Measurements from ENCODE around the gene TIGD4. TPM values are rescaled to one million over a fixed set of nuclear protein-coding genes. Genes with fewer than 3 reads are reported as not detected.
A peak's percentile ranks its signal among the peaks of the same experiment; 100 is the strongest.

The TIGD4 gene
- total and polyA plus RNA-seq, 4 donors, result 1.8 to 6.1 (median 3.2) TPM

DNA sequence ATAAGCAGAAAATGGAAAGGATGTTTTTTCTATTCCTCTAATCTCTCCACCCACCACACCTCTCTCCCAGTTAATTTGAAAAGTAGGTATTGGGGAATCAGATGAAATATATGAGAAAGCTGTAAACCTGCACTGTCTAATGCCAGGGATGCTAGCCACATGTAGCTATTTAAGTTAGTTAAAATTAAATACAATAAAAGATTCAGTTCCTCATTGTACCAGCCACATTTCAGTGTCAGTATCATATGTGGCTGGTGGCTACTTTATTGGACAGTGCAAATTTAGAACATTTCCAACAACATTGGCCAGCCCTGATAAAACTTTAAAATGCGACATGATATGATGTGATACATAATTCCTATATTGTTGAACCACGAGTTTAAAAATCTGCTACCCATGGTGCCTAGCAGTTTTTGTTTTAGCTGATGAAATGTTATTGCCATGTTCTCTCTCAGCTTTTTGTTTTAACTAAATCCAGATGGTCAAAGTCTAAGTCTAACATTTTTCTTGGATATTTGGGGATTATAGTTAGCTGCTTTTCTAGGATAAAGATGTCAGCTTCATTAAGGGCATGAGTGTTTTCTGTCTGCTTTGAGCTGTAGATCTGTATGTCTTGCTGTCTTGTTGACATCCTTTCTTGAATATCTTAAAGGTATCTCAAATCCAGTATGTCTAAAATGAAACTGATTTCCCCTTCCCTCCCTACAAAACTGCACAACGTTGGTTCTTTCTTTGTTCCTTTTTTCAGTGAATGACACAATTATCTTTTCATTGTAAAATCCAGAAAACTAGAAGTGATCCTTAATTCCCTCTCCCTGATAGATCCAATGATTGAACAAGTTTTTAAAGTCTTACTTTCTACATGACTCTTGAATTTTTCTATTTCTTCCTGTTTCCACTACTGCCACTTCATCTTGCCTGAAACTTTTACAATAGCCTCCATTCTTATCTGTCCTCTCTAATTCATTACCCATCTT, 6.4 kb upstream of the TIGD4 start:
- H3K27ac ChIP-seq (ENCODE audit: low read depth, low read length), result peak overlapping the region; percentile 1
- 17% methylated on average over 1 of the region's 3 CpGs for WGBS (ENCODE audit: insufficient coverage)
- H3K4me1 ChIP-seq (ENCODE audit: control insufficient read depth, insufficient read depth, low read length), result peaks cover 5% of the 10 kb centered on the region
- H3K36me3 ChIP-seq (ENCODE audit: control insufficient read depth, insufficient read depth, low read length), result no peaks in the 10 kb centered on the region
- H3K27me3 ChIP-seq (ENCODE audit: control insufficient read depth, insufficient read depth, low read length), result no peaks in the 10 kb centered on the region
- peak in 1 of 6 donors; percentile 9 for DNase-seq (ENCODE audit: low read depth in 4 of 6, low spot score in 6 of 6)
- no peak overlapping the region for H3K4me3 ChIP-seq (ENCODE audit: low read depth, low read length)
- no peaks in the 10 kb centered on the region for H3K9me3 ChIP-seq (ENCODE audit: control insufficient read depth, insufficient read depth, low read length)

DNA sequence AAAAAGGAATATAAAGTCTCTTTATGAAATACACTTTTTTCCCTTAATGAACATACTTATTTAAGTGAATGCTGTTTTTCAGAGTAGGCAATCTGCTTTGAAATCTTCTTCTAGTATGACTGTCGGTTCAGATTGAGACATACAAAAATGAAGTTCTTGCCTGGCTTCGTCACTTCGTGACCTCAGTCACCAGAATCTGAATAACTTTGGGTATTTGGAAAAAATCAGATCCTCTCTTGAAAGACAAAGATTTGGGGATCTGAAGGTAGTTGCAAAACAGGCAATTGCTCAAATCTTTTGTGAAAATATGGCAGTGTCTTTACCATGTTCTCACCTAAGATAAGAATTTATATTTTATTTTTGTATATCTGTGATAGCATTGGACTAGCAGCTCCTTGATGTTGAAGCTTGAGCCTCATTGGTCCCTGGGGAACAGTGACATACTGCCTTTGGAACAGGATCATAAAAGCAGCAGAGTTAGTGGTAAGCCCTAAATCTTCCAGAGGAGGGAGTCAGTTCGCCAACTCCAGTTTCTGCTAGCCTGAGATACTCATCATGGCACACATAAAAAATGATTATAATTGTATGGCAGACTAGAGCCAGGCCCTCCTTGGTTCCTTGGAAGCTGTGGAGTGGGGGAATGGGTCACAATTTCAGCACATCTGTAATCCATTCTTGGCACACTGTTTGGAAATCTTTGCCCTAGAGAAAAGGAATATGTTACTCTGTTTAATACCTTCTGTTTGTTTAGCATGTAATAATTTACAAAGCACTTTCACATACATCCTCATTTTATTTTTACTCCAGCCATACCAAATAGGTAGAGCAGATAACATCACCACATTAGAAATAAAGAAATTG, 5.2 kb upstream of the TIGD4 start:
- Histone ChIP-seq H3K4me1 (ENCODE audit: control insufficient read depth, insufficient read depth, low read length) (peaks cover 8% of the 10 kb centered on the region), H3K9me3 (ENCODE audit: control insufficient read depth, insufficient read depth, low read length) (no peaks in the 10 kb centered on the region), H3K36me3 (ENCODE audit: control insufficient read depth, insufficient read depth, low read length) (no peaks in the 10 kb centered on the region), H3K4me3 (ENCODE audit: low read depth, low read length) (no peak overlapping the region), H3K27ac (ENCODE audit: low read depth, low read length) (no peak overlapping the region), H3K27me3 (ENCODE audit: control insufficient read depth, insufficient read depth, low read length) (no peaks in the 10 kb centered on the region)
- DNase-seq (ENCODE audit: low read depth in 4 of 6, low spot score in 6 of 6), result peak in 1 of 6 donors; percentile 21
- 100% methylated on average over 2 of the region's 4 CpGs for whole genome bisulfite sequencing (ENCODE audit: insufficient coverage)

DNA sequence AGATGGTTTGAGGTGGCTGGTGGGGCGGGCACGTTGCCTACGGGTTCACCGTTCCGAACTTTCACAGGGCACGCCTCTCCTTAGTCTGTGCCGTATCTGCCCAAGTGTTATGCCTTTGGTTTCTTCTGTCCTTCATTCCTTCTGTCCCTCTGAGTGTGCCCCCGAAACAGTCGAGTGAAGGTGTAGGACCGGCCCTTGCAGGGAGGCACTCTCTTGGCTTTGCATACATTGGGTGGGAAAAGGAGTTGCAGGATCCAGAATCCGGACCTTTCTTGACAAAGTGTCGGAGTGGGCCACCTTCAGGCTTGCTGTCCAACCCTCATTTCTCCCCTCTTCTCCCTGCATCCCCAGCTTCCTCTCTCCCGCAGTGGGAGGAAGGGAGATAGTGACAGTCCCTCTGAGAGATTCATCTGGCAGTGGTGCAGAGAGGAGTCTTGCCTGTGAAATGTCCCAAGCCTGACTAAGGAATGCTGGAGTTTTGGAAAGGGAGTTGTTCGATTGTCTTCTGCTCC, 793 bp upstream of the TIGD4 start:
- no peak for DNase-seq (ENCODE audit: low read depth in 4 of 6, low spot score in 6 of 6)
- H3K4me3 ChIP-seq (ENCODE audit: low read depth, low read length), result peak overlapping the region; percentile 97
- H3K4me1 ChIP-seq (ENCODE audit: control insufficient read depth, insufficient read depth, low read length), result peaks cover 12% of the 10 kb centered on the region
- H3K36me3 ChIP-seq (ENCODE audit: control insufficient read depth, insufficient read depth, low read length), result no peaks in the 10 kb centered on the region
- no peaks in the 10 kb centered on the region for H3K27me3 ChIP-seq (ENCODE audit: control insufficient read depth, insufficient read depth, low read length)
- peak overlapping the region; percentile 97 for H3K27ac ChIP-seq (ENCODE audit: low read depth, low read length)
- WGBS (ENCODE audit: insufficient coverage), result 0% methylated on average over 7 of the region's 14 CpGs
- H3K9me3 ChIP-seq (ENCODE audit: control insufficient read depth, insufficient read depth, low read length), result no peaks in the 10 kb centered on the region

DNA sequence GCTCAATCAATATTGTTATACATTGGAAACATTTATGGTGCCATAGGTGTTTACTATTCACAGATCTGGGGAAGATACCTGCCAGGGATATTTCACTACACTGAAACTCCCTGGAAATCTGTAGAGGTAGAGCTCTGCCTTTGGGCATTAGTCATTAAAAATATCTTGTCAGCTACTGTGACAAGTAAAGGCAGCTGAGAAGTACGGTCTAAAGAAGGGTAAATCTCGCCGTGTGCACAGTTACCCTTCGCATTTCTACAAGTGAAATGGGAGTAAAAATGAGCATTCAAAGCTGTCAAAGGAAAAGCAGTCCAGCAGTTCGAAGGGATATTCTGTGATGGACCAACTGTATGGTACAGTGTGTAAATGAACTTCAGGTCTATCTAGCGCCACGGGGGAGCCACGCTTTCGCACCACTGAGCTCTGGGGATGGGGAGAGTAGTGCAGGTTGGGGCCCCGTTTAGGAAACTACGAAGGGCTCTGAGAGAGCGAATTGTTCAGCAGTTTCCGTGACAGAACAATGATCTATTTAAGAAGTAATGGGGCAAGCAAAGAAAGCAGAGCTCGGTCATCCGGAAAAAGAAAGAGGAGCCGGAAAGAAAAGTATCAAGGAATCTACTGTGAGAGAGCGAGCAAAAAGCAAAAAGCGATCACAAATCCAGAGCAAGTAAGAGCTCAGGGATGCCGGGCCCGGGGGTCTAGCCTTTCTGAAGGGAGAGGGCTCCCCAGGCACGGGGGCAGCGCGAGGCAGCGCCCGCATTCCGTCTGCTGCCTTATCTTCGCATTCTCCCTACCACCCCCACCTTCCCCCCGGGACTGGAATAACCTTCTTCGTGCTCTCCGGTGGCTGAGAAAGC, 646 bp downstream of the TIGD4 start:
- 0% methylated on average over 22 of the region's 30 CpGs for WGBS (ENCODE audit: insufficient coverage)
- Histone ChIP-seq H3K36me3 (ENCODE audit: control insufficient read depth, insufficient read depth, low read length) (no peaks in the 10 kb centered on the region), H3K4me3 (ENCODE audit: low read depth, low read length) (peak overlapping the region; percentile 97), H3K4me1 (ENCODE audit: control insufficient read depth, insufficient read depth, low read length) (peaks cover 12% of the 10 kb centered on the region), H3K9me3 (ENCODE audit: control insufficient read depth, insufficient read depth, low read length) (no peaks in the 10 kb centered on the region), H3K27ac (ENCODE audit: low read depth, low read length) (peak overlapping the region; percentile 97), H3K27me3 (ENCODE audit: control insufficient read depth, insufficient read depth, low read length) (no peaks in the 10 kb centered on the region)
- peak in 5 of 6 donors; percentile 13 to 77 (median 35) for DNase-seq (ENCODE audit: low read depth in 4 of 6, low spot score in 6 of 6)

DNA sequence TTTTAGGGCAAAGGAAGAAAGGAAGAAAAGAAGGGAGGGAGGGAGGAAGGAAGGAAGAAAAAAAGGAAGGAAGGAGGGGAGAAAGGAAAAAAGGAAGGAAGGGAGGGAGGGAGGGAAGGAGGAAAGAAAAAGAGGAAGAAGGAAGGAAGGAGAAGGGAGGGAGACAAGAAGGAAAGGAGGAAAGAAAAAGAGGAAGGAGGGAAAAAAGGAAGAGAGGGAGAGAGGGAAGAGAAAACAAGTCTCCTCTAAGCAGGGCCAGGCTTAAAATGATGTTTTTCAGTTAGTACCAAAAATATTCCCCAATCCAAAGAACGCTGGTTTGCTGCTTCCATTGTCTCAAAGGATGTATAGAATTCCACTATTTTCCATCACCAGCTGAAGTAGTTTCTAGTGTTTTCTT, 2.0 kb downstream of the TIGD4 start:
- DNase-seq (ENCODE audit: low read depth in 4 of 6, low spot score in 6 of 6), result no peak
- Histone ChIP-seq H3K4me1 (ENCODE audit: control insufficient read depth, insufficient read depth, low read length) (peaks cover 15% of the 10 kb centered on the region), H3K36me3 (ENCODE audit: control insufficient read depth, insufficient read depth, low read length) (no peaks in the 10 kb centered on the region), H3K27me3 (ENCODE audit: control insufficient read depth, insufficient read depth, low read length) (no peaks in the 10 kb centered on the region), H3K9me3 (ENCODE audit: control insufficient read depth, insufficient read depth, low read length) (no peaks in the 10 kb centered on the region), H3K27ac (ENCODE audit: low read depth, low read length) (no peak overlapping the region), H3K4me3 (ENCODE audit: low read depth, low read length) (no peak overlapping the region)
- WGBS (ENCODE audit: insufficient coverage), result no CpG with 5 or more reads among the region's 1 CpG

DNA sequence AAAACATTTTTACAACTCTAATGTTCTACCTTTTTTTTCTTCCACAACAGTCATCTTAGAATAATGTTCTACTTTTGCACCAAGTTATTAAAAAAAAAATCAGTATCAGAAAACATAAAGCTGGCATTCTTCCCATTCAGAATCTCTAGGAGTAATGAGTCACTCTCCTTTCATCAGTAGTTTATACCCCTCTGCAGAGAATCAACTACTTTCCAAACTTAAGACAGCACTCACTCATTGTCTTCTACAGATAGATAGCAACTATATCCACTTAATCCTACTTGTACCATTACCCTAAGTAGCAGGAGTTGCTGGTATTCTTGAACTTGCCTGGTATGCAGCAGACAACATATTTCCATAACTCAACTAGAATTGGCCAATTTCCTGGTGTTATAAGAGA, 3.2 kb downstream of the TIGD4 start:
- Histone ChIP-seq H3K27me3 (ENCODE audit: control insufficient read depth, insufficient read depth, low read length) (no peaks in the 10 kb centered on the region), H3K27ac (ENCODE audit: low read depth, low read length) (no peak overlapping the region), H3K4me1 (ENCODE audit: control insufficient read depth, insufficient read depth, low read length) (peaks cover 14% of the 10 kb centered on the region), H3K4me3 (ENCODE audit: low read depth, low read length) (no peak overlapping the region), H3K9me3 (ENCODE audit: control insufficient read depth, insufficient read depth, low read length) (no peaks in the 10 kb centered on the region), H3K36me3 (ENCODE audit: control insufficient read depth, insufficient read depth, low read length) (no peaks in the 10 kb centered on the region)
- no peak for DNase-seq (ENCODE audit: low read depth in 4 of 6, low spot score in 6 of 6)

DNA sequence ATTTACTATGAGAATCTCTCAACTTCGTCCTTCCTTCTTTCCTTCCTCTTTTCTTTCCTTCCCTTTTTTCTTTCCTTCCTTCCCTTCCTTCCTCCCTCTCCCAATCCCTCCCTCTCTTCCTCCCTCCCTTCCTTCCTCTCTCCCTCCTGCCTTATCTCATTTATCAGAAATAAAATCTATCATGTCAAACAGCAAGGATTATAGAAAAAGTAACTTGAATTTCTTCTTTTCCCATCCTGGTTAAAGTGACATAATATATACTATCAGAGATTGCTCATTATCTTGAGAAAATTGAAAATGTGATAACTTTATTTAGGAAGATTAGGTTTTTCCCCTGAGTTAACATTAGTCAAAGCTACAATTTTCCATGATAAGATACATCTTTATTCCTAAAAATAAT, 5.6 kb downstream of the TIGD4 start:
- H3K4me1 ChIP-seq (ENCODE audit: control insufficient read depth, insufficient read depth, low read length), result peaks cover 3% of the 10 kb centered on the region
- no peak for DNase-seq (ENCODE audit: low read depth in 4 of 6, low spot score in 6 of 6)
- no peak overlapping the region for H3K27ac ChIP-seq (ENCODE audit: low read depth, low read length)
- H3K27me3 ChIP-seq (ENCODE audit: control insufficient read depth, insufficient read depth, low read length), result no peaks in the 10 kb centered on the region
- H3K4me3 ChIP-seq (ENCODE audit: low read depth, low read length), result no peak overlapping the region
- WGBS (ENCODE audit: insufficient coverage), result 82% methylated on average over 1 of the region's 1 CpG
- no peaks in the 10 kb centered on the region for H3K36me3 ChIP-seq (ENCODE audit: control insufficient read depth, insufficient read depth, low read length)
- H3K9me3 ChIP-seq (ENCODE audit: control insufficient read depth, insufficient read depth, low read length), result no peaks in the 10 kb centered on the region

DNA sequence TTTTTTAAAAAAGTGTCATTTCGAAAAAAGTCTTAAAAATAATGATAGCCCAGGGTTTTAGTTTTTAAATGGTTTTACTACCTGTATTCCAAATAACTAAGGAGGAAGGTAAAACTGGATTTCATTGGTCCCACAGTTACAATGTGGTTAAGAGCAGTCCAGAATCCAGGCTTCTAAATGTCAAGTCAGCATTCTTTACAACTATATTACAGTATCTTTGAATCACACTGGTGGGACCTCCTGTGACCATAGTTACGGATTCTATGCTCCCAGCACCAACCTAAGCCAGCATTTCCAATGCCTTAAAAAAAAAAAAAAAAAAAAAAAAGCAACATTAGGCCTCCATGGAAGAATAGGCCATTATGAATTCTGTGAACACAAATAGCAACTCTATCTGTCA, 6.2 kb downstream of the TIGD4 start:
- peaks cover 3% of the 10 kb centered on the region for H3K4me1 ChIP-seq (ENCODE audit: control insufficient read depth, insufficient read depth, low read length)
- WGBS (ENCODE audit: insufficient coverage), result 71% methylated on average over 1 of the region's 2 CpGs
- peak in 2 of 6 donors; percentile 6 to 20 for DNase-seq (ENCODE audit: low read depth in 4 of 6, low spot score in 6 of 6)

More for the DNA sequence above, 6.2 kb downstream of the TIGD4 start:
- Histone ChIP-seq H3K4me3 (ENCODE audit: low read depth, low read length) (no peak overlapping the region), H3K27ac (ENCODE audit: low read depth, low read length) (no peak overlapping the region), H3K36me3 (ENCODE audit: control insufficient read depth, insufficient read depth, low read length) (no peaks in the 10 kb centered on the region), H3K27me3 (ENCODE audit: control insufficient read depth, insufficient read depth, low read length) (no peaks in the 10 kb centered on the region), H3K9me3 (ENCODE audit: control insufficient read depth, insufficient read depth, low read length) (no peaks in the 10 kb centered on the region)

Measured in spinal cord (tissue), 10 donors.